HEK293 (cell line): ENCODE results near the gene EIF2S1.
"Not testable (repeated sequence)": the region's sequence is repeated elsewhere in the genome, so short reads cannot be mapped to it uniquely, and the experiment has no call there.

ENCODE experiments used
- CTCF ChIA-PET: fragments of 350-600 bp; formaldehyde crosslinking; extraction: SDS; loops from one replicate; lab custom pipeline; 2021; ENCODE audit warnings: antibody characterized with exemption; lab: Yijun Ruan, JAX
- POLR2A ChIA-PET: fragments of 300-600 bp; formaldehyde crosslinking; extraction: SDS; loops from one replicate; lab custom pipeline; 2020; ENCODE audit warnings: antibody characterized with exemption, inconsistent platforms; lab: Yijun Ruan, JAX
- H3K27ac ChIP-seq: fragments of 200-500 bp; sonication (Bioruptor generic); 2 replicates; pipeline ENCODE4 v1.5.1; 2014; ENCODE audit warnings: low read depth, low read length, control low read depth, inconsistent platforms; ENCODE audit errors: extremely low read depth
- H3K36me3 ChIP-seq, 2 experiments: fragments of 200-500 bp in 1 of 2; sonication (Bioruptor generic) in 1 of 2; 1 replicate in 1 of 2; 2 replicates in 1 of 2; pipeline ENCODE4 v1.5.1; 2014 to 2017; ENCODE audit warnings: inconsistent platforms in 2 of 2, low read length in 2 of 2; ENCODE audit not compliant: control insufficient read depth in 2 of 2, insufficient read depth in 1 of 2
- H3K4me1 ChIP-seq: fragments of 200-500 bp; sonication (Bioruptor generic); 2 replicates; pipeline ENCODE4 v1.5.1; 2014; ENCODE audit warnings: mild to moderate bottlenecking, low read length, inconsistent platforms; ENCODE audit not compliant: control insufficient read depth, insufficient read depth
- H3K4me3 ChIP-seq: 2 replicates; pipeline ENCODE4 v1.5.1; 2011; ENCODE audit warnings: low read depth, mild to moderate bottlenecking, control low read depth, low read length, moderate library complexity
- H3K9me3 ChIP-seq: fragments of 200-500 bp; sonication (Bioruptor generic); 2 replicates; pipeline ENCODE4 v1.5.1; 2014; ENCODE audit warnings: low read depth, low read length, inconsistent platforms; ENCODE audit not compliant: control insufficient read depth, insufficient read depth
- FEZF1 ChIP-seq: fragments of 450-650 bp; formaldehyde crosslinking; IDR thresholded peaks from 2 replicates; pipeline ENCODE4 v1.5.1; 2016; ENCODE audit warnings: missing biosample characterization, missing genetic modification characterization
- SCRT2 ChIP-seq: fragments of 450-650 bp; formaldehyde crosslinking; IDR thresholded peaks from 2 replicates; pipeline ENCODE4 v1.5.1; 2016; ENCODE audit warnings: missing biosample characterization, missing genetic modification characterization
- SP3 ChIP-seq: fragments of 450-650 bp; formaldehyde crosslinking; IDR thresholded peaks from 2 replicates; pipeline ENCODE4 v1.5.1; 2016; ENCODE audit warnings: missing biosample characterization, missing genetic modification characterization
- ZBTB21 ChIP-seq: fragments of 450-650 bp; formaldehyde crosslinking; IDR thresholded peaks from 2 replicates; pipeline ENCODE4 v1.5.1; 2017; ENCODE audit warnings: missing biosample characterization, missing genetic modification characterization
- ZFP37 ChIP-seq: fragments of 450-650 bp; formaldehyde crosslinking; IDR thresholded peaks from 2 replicates; pipeline ENCODE4 v1.5.1; 2016; ENCODE audit warnings: missing biosample characterization, missing genetic modification characterization
- ZIC2 ChIP-seq: fragments of 450-650 bp; formaldehyde crosslinking; IDR thresholded peaks from 2 replicates; pipeline ENCODE4 v1.5.1; 2016; ENCODE audit warnings: missing biosample characterization, missing genetic modification characterization
- ZNF121 ChIP-seq: fragments of 450-650 bp; formaldehyde crosslinking; IDR thresholded peaks from 2 replicates; pipeline ENCODE4 v1.5.1; 2016; ENCODE audit warnings: missing biosample characterization, missing genetic modification characterization
- ZNF140 ChIP-seq: fragments of 450-650 bp; formaldehyde crosslinking; IDR thresholded peaks from 2 replicates; pipeline ENCODE4 v1.5.1; 2016; ENCODE audit warnings: missing biosample characterization, missing genetic modification characterization
- ZNF221 ChIP-seq: fragments of 450-650 bp; formaldehyde crosslinking; IDR thresholded peaks from 2 replicates; pipeline ENCODE4 v1.5.1; 2017; ENCODE audit warnings: missing biosample characterization, missing genetic modification characterization, borderline replicate concordance
- ZNF223 ChIP-seq: fragments of 450-650 bp; formaldehyde crosslinking; IDR thresholded peaks from 2 replicates; pipeline ENCODE4 v1.5.1; 2016; ENCODE audit warnings: missing biosample characterization, missing genetic modification characterization
- ZNF248 ChIP-seq: fragments of 450-650 bp; formaldehyde crosslinking; IDR thresholded peaks from 2 replicates; pipeline ENCODE4 v1.5.1; 2017; ENCODE audit warnings: missing biosample characterization, missing genetic modification characterization
- ZNF266 ChIP-seq: fragments of 450-650 bp; formaldehyde crosslinking; IDR thresholded peaks from 2 replicates; pipeline ENCODE4 v1.5.1; 2016; ENCODE audit warnings: missing biosample characterization, missing genetic modification characterization, low read depth
- ZNF292 ChIP-seq: fragments of 450-650 bp; formaldehyde crosslinking; IDR thresholded peaks from 2 replicates; pipeline ENCODE4 v1.5.1; 2016; ENCODE audit warnings: low read depth, missing biosample characterization, missing genetic modification characterization, borderline replicate concordance
- ZNF394 ChIP-seq: fragments of 450-650 bp; formaldehyde crosslinking; IDR thresholded peaks from 2 replicates; pipeline ENCODE4 v1.5.1; 2016; ENCODE audit warnings: missing biosample characterization, missing genetic modification characterization, mild to moderate bottlenecking, moderate library complexity, borderline replicate concordance
- ZNF426 ChIP-seq: fragments of 450-650 bp; formaldehyde crosslinking; IDR thresholded peaks from 2 replicates; pipeline ENCODE4 v1.5.1; 2017; ENCODE audit warnings: missing biosample characterization, missing genetic modification characterization, mild to moderate bottlenecking, inconsistent platforms, moderate library complexity
- ZNF433 ChIP-seq: fragments of 450-650 bp; formaldehyde crosslinking; IDR thresholded peaks from 2 replicates; pipeline ENCODE4 v1.5.1; 2016; ENCODE audit warnings: missing biosample characterization, missing genetic modification characterization, low read depth
- ZNF529 ChIP-seq: fragments of 450-650 bp; formaldehyde crosslinking; IDR thresholded peaks from 2 replicates; pipeline ENCODE4 v1.5.1; 2017; ENCODE audit warnings: missing genetic modification characterization, missing biosample characterization; ENCODE audit not compliant: insufficient replicate concordance
- ZNF555 ChIP-seq: fragments of 450-650 bp; formaldehyde crosslinking; conservative IDR thresholded peaks from 2 replicates; pipeline ENCODE4 v1.5.1; 2017; ENCODE audit warnings: missing biosample characterization, mild to moderate bottlenecking, missing genetic modification characterization, inconsistent platforms
- ZNF558 ChIP-seq: fragments of 450-650 bp; formaldehyde crosslinking; IDR thresholded peaks from 2 replicates; pipeline ENCODE4 v1.5.1; 2016; ENCODE audit warnings: missing biosample characterization, missing genetic modification characterization
- ZNF560 ChIP-seq: fragments of 450-650 bp; formaldehyde crosslinking; IDR thresholded peaks from 2 replicates; pipeline ENCODE4 v1.5.1; 2017; ENCODE audit warnings: missing biosample characterization, missing genetic modification characterization, borderline replicate concordance
- ZNF561 ChIP-seq: fragments of 450-650 bp; IDR thresholded peaks from 2 replicates; pipeline ENCODE4 v1.5.1; 2018; ENCODE audit warnings: missing biosample characterization, missing genetic modification characterization, borderline replicate concordance
- ZNF654 ChIP-seq: fragments of 450-650 bp; formaldehyde crosslinking; IDR thresholded peaks from 2 replicates; pipeline ENCODE4 v1.5.1; 2016; ENCODE audit warnings: low read depth, missing biosample characterization, missing genetic modification characterization
- ZNF664 ChIP-seq: fragments of 450-650 bp; formaldehyde crosslinking; IDR thresholded peaks from 2 replicates; pipeline ENCODE4 v1.5.1; 2016; ENCODE audit warnings: missing biosample characterization, missing genetic modification characterization
- ZNF707 ChIP-seq: fragments of 450-650 bp; formaldehyde crosslinking; IDR thresholded peaks from 2 replicates; pipeline ENCODE4 v1.5.1; 2016; ENCODE audit warnings: missing biosample characterization, missing genetic modification characterization
- ZNF747 ChIP-seq: fragments of 450-650 bp; formaldehyde crosslinking; IDR thresholded peaks from 2 replicates; pipeline ENCODE4 v1.5.1; 2016; ENCODE audit warnings: missing biosample characterization, missing genetic modification characterization
- ZNF76 ChIP-seq: fragments of 450-650 bp; formaldehyde crosslinking; IDR thresholded peaks from 2 replicates; pipeline ENCODE4; 2016; ENCODE audit warnings: low read depth, missing biosample characterization, missing genetic modification characterization, borderline replicate concordance
- TF ChIP-seq, protein P1 (sequence below): fragments of 450-650 bp; formaldehyde crosslinking; conservative IDR thresholded peaks from 2 replicates; pipeline ENCODE4 v1.5.1; 2016; ENCODE audit warnings: low read depth, missing biosample characterization, missing genetic modification characterization

Gene EIF2S1

DNA sequence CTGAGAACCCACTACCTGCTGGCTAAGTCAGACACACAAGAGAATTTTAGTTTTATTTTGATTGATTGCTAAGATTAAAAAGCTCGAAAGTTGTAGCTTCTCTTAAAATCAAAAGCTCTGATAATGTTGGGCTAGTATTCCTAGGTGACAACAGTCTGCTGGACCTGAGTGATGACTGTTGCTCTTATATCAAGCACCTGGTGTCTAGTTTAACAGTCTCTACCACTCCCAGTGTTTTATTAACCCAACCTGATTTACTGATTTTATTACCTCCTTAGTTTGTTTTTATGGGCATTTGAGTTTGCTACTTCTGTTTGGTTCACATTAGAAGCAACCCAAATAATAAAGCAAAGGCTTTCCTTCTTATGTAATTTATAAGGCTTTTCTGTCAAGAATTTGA is 42.3 kb upstream of the EIF2S1 start:
- Histone ChIP-seq H3K36me3 (peaks cover 18 to 24% of the 10 kb centered on the region in 2 experiments), H3K4me1 (no peaks in the 10 kb centered on the region), H3K9me3 (no peaks in the 10 kb centered on the region), H3K4me3 (no peak overlapping the region), H3K27ac (no peak overlapping the region)
- TF ChIP-seq ZNF707 (tag by site-specific recombination) (no peak), ZFP37 (tag by site-specific recombination) (no peak), ZNF292 (tag by site-specific recombination) (no peak), ZNF221 (no peak), ZNF76 (tag by site-specific recombination) (no peak), ZNF561 (no peak), ZIC2 (tag by site-specific recombination) (no peak), ZNF248 (tag by site-specific recombination) (no peak)
- ChIA-PET CTCF (interaction anchor here (1.5 kb wide), 1 partner anchor 42 kb away, joined by 6 read pairs; the partner anchor contains the start of genes ATP6V1D and EIF2S1), POLR2A (no interaction called here)

GRCh38 chr14:67319142-67319541 is 41.0 kb upstream of the EIF2S1 start:
- no peak for TF ChIP-seq SCRT2 (tag by site-specific recombination)
- 0 out of 2 replicates have a peak, but pooled peaks have one; percentile 8 for TF ChIP-seq FEZF1 (tag by site-specific recombination)
- TF ChIP-seq ZNF747 (tag by site-specific recombination): no peak
- TF ChIP-seq, all 188 proteins: peak for 1
- Histone ChIP-seq H3K9me3 (no peaks in the 10 kb centered on the region), H3K27ac (no peak overlapping the region), H3K36me3 (peaks cover 13 to 23% of the 10 kb centered on the region in 2 experiments), H3K4me1 (no peaks in the 10 kb centered on the region), H3K4me3 (no peak overlapping the region)
- POLR2A ChIA-PET: interaction anchor here (0.6 to 0.7 kb wide), 2 partner anchors 44 to 811 kb away, joined by 3 to 4 read pairs; partner anchors contain the start of gene GPHN
- CTCF ChIA-PET: no interaction called here

DNA sequence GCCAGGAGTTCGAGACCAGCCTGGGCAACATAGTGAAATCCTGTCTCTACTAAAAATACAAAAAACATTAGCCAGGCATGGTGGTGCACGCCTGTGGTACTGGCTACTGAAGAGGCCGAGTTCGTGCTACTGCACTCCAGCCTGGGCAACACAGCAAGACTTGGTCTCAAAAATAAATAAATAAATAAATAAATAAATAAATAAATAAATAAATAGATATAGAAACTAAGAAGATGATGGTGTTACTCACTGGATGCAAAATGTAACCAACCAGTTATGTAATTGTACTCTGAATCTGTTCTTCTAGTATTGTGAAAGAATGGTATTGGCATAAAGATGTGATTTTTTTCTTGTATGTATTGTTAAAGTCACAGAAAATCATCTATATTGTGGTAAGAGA is 30.5 kb upstream of the EIF2S1 start:
- POLR2A ChIA-PET, H3K27ac ChIP-seq, H3K9me3 ChIP-seq, H3K4me1 ChIP-seq, H3K4me3 ChIP-seq, CTCF ChIA-PET: not testable (repeated sequence)
- H3K36me3 ChIP-seq: peaks cover 24 to 45% of the 10 kb centered on the region in 2 experiments
- TF ChIP-seq ZNF121 (tag by site-specific recombination): 0 out of 2 replicates have a peak, but pooled peaks have one; percentile 22
- TF ChIP-seq ZNF140 (tag by site-specific recombination): peak; percentile 76
- peak; percentile 54; the same call in 1 of the 2 replicates for TF ChIP-seq ZNF664 (tag by site-specific recombination)
- TF ChIP-seq ZNF654 (tag by site-specific recombination): peak; percentile 33
- TF ChIP-seq ZFP37 (tag by site-specific recombination): 0 out of 2 replicates have a peak, but pooled peaks have one; percentile 61
- peak; percentile 53; the same call in 1 of the 2 replicates for TF ChIP-seq ZNF558 (tag by site-specific recombination)
- TF ChIP-seq, protein P1, sequence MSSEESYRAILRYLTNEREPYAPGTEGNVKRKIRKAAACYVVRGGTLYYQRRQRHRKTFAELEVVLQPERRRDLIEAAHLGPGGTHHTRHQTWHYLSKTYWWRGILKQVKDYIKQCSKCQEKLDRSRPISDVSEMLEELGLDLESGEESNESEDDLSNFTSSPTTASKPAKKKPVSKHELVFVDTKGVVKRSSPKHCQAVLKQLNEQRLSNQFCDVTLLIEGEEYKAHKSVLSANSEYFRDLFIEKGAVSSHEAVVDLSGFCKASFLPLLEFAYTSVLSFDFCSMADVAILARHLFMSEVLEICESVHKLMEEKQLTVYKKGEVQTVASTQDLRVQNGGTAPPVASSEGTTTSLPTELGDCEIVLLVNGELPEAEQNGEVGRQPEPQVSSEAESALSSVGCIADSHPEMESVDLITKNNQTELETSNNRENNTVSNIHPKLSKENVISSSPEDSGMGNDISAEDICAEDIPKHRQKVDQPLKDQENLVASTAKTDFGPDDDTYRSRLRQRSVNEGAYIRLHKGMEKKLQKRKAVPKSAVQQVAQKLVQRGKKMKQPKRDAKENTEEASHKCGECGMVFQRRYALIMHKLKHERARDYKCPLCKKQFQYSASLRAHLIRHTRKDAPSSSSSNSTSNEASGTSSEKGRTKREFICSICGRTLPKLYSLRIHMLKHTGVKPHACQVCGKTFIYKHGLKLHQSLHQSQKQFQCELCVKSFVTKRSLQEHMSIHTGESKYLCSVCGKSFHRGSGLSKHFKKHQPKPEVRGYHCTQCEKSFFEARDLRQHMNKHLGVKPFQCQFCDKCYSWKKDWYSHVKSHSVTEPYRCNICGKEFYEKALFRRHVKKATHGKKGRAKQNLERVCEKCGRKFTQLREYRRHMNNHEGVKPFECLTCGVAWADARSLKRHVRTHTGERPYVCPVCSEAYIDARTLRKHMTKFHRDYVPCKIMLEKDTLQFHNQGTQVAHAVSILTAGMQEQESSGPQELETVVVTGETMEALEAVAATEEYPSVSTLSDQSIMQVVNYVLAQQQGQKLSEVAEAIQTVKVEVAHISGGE (tag by site-specific recombination): peak; percentile 75
- peak; percentile 80 for TF ChIP-seq ZNF555 (tag by site-specific recombination)
- peak; percentile 57; the same call in 1 of the 2 replicates for TF ChIP-seq ZNF560 (tag by site-specific recombination)
- TF ChIP-seq SP3: peak; percentile 26; the same call in 1 of the 2 replicates
- 0 out of 2 replicates have a peak, but pooled peaks have one; percentile 47 for TF ChIP-seq ZNF223 (tag by site-specific recombination)
- 0 out of 2 replicates have a peak, but pooled peaks have one; percentile 48 for TF ChIP-seq ZBTB21 (tag by site-specific recombination)
- peak; percentile 68; the same call in 1 of the 2 replicates for TF ChIP-seq ZNF266 (tag by site-specific recombination)
- TF ChIP-seq ZNF426 (tag by site-specific recombination): peak; percentile 92
- TF ChIP-seq ZNF433 (tag by site-specific recombination): peak; percentile 85
- TF ChIP-seq ZNF394 (tag by site-specific recombination): peak; percentile 95
- TF ChIP-seq ZNF529 (tag by site-specific recombination): peak; percentile 35
- peak; percentile 45; the same call in 1 of the 2 replicates for TF ChIP-seq ZNF292 (tag by site-specific recombination)
